HepG2 (cell line): ENCODE measurements around the gene MCMBP.

Experiments
- CTCF ChIP-seq: sonication (generic); formaldehyde crosslinking; IDR thresholded peaks from 2 replicates; pipeline ENCODE4 v1.5.0; 2020; ENCODE audit warnings: mild to moderate bottlenecking, missing genetic modification reagents, moderate library complexity
- DMTF1 ChIP-seq: sonication (generic); formaldehyde crosslinking; IDR thresholded peaks from 2 replicates; pipeline ENCODE4 v1.4.0; 2020; ENCODE audit warnings: mild to moderate bottlenecking, missing genetic modification reagents
- KAT8 ChIP-seq: IDR thresholded peaks from 2 replicates; pipeline ENCODE4 v1.6.1; 2016; ENCODE audit warnings: missing genetic modification reagents, missing compliant biosample characterization
- MTF1 ChIP-seq: sonication (generic); formaldehyde crosslinking; IDR thresholded peaks from 2 replicates; pipeline ENCODE4 v1.5.0; 2020; ENCODE audit warnings: missing genetic modification reagents
- NR1H2 ChIP-seq: sonication (generic); formaldehyde crosslinking; IDR thresholded peaks from 2 replicates; pipeline ENCODE4 v1.8.1; 2022; ENCODE audit warnings: low read depth, missing genetic modification reagents, borderline replicate concordance
- POLR2A ChIP-seq, 2 experiments: IDR thresholded peaks; 2 replicates each; pipeline ENCODE4 v1.6.1; 2011; ENCODE audit warnings: low read depth in 2 of 2, low read length in 2 of 2, mild to moderate bottlenecking in 1 of 2, moderate library complexity in 1 of 2; ENCODE audit not compliant: insufficient read depth in 1 of 2
- TCF7L2 ChIP-seq: IDR thresholded peaks from 2 replicates; pipeline ENCODE4 v1.6.1; 2011; ENCODE audit warnings: mild to moderate bottlenecking, low read depth, low read length, moderate library complexity
- ZNF274 ChIP-seq: sonication (generic); formaldehyde crosslinking; IDR thresholded peaks from 2 replicates; pipeline ENCODE4 v1.5.1; 2020; ENCODE audit warnings: mild to moderate bottlenecking, missing genetic modification reagents

- no peak for TF ChIP-seq MTF1 (CRISPR knock-in tag)
- no peak for TF ChIP-seq ZNF274 (CRISPR knock-in tag)
- no peak for TF ChIP-seq POLR2A (IDR thresholded peaks at IDR 0.05; ENCODE audit: insufficient read depth in 1 of 2, low read depth in 2 of 2, low read length in 2 of 2)
- no peak for TF ChIP-seq DMTF1 (CRISPR knock-in tag)
- TF ChIP-seq CTCF (CRISPR knock-in tag): no peak
- TF ChIP-seq NR1H2: no peak
- TF ChIP-seq KAT8 (CRISPR knock-in tag): no peak
- no peak for TF ChIP-seq TCF7L2
Observed at GRCh38 chr10:119801176-119801575, 71.5 kb downstream of the MCMBP start.
